ENCODE measurements around the gene AP5Z1.

DNA sequence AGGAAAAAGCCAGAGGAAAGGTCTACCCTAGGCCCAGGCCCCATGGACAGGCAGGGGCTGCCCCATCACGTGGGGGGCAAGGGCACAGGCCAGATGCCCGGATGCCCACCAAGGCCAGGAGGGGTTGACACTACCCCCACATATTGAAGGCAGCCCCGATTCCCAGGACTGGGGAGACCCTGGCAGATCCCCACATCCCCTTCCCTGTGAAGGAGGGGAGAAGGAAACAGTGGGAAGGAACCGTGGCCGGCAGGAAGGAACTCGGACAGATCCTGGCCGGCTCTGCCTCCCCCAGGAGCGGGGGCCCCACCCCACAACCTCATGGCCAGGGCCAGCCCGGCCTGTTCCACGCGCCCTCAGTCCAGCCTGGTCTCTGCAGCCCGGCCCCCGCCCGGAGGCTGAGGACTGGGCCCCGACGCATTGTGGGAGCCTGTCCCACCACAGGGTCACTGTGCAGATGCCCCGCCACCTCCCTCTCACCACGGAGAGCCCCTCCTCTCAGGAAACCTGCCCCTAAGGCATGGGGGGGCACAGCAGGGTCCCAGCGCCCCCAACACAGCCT is 45.1 kb downstream of the AP5Z1 start:
- TF ChIP-seq, protein P1, sequence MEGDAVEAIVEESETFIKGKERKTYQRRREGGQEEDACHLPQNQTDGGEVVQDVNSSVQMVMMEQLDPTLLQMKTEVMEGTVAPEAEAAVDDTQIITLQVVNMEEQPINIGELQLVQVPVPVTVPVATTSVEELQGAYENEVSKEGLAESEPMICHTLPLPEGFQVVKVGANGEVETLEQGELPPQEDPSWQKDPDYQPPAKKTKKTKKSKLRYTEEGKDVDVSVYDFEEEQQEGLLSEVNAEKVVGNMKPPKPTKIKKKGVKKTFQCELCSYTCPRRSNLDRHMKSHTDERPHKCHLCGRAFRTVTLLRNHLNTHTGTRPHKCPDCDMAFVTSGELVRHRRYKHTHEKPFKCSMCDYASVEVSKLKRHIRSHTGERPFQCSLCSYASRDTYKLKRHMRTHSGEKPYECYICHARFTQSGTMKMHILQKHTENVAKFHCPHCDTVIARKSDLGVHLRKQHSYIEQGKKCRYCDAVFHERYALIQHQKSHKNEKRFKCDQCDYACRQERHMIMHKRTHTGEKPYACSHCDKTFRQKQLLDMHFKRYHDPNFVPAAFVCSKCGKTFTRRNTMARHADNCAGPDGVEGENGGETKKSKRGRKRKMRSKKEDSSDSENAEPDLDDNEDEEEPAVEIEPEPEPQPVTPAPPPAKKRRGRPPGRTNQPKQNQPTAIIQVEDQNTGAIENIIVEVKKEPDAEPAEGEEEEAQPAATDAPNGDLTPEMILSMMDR (conservative IDR thresholded peaks at IDR 0.05 in 1 of 2, IDR thresholded peaks at IDR 0.05 in 1 of 2; ENCODE audit: extremely low read depth in 1 of 2, insufficient read depth in 1 of 2, low read depth in 1 of 2, low read length in 2 of 2), result no peak
- TF ChIP-seq EZH2 (IDR thresholded peaks at IDR 0.05; ENCODE audit: borderline replicate concordance, low read length), result no peak
